GM18909 (cell line): ENCODE data around the gene KDM1B.
"Not testable (repeated sequence)": the region's sequence is repeated elsewhere in the genome, so short reads cannot be mapped to it uniquely, and the experiment has no call there.

Source experiments
- ATAC-seq: cut with Tn5 transposase; IDR thresholded peaks from one replicate; pipeline ENCODE4 v1.9.1; 2021; ENCODE audit warnings: mild to moderate bottlenecking; ENCODE audit not compliant: unreplicated experiment, poor library complexity

Gene KDM1B

GRCh38 chr6:18147616-18148015 is 7.6 kb upstream of the KDM1B start:
- ATAC-seq: no peak

DNA sequence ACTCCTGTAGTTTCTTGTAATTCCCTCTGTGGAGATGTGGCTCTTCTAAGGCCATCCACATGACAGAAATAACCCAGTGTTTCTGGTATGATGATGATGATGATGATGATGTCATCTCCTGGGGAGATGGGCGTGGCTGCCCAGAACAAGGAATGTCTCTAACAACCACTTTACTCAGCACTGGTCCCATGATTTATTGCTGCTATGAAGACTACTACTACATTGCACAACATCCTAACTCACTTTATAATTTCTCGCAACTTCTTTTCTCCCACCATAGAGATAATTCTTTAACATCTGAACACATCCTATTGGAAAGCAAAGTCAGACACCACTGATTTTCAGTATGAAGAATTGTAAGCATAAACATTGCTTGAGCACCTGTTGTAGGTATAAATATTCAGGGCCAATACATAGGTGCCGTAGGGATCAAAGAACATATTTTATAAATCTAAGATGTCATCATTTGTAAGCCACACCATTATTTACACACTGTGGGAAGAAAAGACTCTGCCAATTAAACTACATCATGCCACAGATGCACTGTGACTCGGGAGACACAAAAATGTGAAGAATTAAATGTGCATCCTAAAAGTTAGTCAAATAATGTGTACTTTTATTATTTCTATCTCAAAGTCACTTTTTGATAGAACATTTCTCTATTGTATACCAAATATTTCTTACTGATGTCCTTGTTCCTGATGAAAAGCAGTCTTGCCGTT is 6.8 kb upstream of the KDM1B start:
- no peak for ATAC-seq

GRCh38 chr6:18151391-18151790 is 3.8 kb upstream of the KDM1B start:
- not testable (repeated sequence) for ATAC-seq

DNA sequence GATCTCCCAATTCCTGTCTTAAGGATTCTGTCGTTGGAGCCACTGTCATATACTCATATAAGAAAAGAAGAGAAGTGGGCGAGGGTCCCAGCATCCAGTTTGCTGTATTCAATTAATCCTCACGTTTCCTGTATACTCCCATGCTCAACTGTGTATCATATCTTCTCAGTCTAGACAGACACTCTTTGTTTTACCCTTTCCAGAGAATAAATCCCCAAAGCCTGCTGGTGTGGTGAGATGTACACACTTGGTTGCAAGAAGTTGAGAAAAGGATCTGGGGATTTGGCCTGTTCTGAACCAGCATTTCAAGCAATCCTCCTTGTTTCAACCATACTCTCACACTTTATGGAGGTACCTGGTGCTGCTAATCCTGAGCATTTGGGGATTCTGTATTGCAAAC is 3.4 kb upstream of the KDM1B start:
- no peak for ATAC-seq

GRCh38 chr6:18153311-18153703 is 1.9 kb upstream of the KDM1B start:
- ATAC-seq: no peak

GRCh38 chr6:18154507-18155149 is 594 bp upstream of the KDM1B start, which contains the start of gene TPMT:
TSS of gene TPMT (minus strand) at chr6:18155077. CDS start at chr6:18149127, 5,950 bp downstream.
- ATAC-seq: peak; percentile 51

DNA sequence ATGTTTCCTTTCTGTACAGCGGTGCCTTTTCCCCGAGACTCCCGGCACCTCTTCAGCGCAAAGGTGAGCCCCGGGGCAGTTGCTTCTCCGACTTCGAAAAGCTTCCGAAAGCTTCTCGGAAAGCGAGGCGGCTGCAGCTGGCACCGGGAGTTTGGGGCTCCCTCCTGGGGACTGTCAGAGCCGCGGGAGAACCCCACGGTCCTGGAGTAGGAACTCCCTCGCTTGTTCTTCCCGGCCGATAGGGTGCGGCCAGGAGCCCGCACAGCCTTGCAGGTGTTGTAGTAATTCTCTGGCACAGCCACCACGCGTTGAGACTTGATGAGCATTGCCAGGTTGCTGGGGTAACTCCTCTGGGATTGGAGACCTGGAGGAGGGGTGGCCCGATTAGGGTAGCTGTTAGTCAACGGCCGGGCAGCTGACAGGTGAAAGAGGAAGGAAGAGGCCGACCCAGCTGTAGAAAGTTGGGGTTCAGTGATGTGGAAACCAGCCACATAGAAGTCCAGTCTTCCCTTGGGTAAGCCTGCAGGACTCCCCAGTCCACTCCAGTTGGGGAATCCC is 721 bp downstream of the KDM1B start:
- peak; percentile 39 for ATAC-seq

DNA sequence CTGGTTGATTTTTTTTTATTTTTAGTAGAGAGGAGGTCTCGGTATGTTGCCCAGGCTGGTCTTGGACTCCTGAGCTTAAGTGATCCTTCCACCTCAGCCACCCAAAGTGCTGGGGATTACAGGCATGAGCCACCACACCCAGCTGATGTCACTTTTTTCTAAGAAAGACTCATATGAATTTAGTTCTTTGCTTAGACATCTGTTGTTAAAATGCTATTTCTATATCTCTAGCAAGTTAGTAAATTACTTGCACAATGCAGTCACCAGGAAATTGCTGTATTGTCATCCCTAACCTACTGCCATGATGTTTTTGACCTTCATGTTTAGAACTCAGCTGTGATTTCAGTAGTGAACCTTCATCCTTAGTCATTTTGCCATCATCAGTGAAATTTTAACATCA is 5.7 kb downstream of the KDM1B start:
- no peak for ATAC-seq

DNA sequence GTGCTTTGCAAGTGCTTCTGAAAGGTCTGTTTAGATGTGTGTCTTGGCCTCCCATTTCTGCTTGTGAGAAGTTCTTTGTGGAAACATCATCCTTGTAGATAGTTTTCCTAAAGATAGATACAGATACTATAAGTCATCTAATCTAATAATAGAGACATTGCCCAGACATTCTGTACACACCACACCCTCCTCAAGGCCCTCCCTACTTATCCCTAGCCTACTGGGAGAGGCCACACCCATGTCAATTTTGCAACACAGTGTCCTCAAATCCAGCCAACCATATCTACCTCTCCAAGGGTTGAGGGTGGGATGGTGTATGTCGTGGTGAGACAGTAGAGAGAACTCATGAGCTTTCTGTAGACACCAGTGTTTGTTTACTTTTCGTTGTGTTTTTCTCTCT is 6.2 kb downstream of the KDM1B start:
- no peak for ATAC-seq

DNA sequence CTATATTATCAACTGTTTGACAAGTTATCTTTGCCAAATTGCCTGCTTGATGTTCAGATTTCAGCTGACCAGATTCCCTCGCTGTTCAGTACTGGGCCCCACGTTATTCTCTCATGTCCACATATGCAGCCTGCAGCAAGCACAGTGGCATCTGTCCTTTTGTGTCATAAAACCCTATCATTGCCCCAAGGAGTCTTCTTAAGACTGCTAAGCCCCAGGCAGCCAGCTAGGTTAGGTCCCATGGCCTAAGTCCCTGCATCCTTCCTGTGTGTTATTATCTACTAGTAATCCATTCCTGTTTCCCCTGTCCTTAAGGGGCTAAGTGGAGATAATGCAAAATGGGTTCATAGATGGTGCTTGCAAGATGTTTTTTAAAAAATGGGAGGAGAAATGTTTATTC is 7.2 kb downstream of the KDM1B start:
- no peak for ATAC-seq

GRCh38 chr6:18165751-18166150 is 10.5 kb downstream of the KDM1B start:
- ATAC-seq: no peak

DNA sequence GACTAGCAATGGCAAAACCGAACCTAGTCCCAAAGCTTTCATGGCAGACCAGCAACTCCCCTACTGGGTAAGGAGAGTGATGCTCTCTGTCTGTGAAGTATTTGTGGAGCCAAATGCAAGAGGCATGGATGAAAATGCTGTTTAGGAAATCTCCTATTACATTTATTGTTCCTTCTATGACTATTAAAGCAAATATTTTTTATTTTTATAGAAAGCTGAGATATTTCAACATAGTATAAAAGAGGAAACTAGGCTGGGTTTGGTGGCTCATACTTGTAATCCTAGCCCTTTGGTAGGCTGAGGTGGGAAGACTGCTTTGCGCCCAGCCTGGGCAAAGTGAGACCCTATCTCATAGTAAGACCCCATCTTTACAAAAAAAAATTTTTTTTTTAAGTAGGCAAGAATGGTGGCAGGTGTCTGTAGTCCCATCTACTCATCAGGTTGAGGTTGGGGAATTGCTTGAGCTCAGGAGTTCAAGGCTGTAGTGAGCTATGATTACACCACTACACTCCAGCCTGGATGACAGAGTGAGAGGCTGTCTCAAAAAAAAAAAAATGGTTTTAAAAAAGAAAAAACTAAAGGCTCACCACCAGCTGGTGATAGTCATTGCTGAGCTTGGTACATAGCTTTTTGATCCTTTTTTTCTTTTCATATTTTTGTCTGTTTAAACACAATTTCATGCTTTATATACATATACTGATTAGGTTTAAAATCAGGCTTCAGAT is 11.3 kb downstream of the KDM1B start:
- no peak for ATAC-seq

DNA sequence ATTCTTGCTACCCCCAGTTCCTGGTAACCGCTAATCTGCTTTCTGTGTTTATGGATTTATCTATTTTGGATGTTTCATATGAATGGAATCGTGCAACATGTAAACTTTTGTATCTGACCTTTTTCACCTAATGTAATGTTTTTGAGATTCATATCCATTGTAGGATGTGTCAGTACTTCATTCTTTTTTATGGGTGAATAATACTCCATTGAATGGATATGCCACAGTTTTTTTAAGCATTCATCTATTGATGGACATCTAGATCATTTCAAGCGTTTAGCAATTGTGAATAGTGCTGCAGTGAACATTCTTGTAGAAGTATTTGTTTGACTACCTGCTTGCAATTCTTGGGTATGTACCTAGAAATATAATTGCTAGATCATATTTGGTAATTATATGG is 13.0 kb downstream of the KDM1B start:
- ATAC-seq: no peak

DNA sequence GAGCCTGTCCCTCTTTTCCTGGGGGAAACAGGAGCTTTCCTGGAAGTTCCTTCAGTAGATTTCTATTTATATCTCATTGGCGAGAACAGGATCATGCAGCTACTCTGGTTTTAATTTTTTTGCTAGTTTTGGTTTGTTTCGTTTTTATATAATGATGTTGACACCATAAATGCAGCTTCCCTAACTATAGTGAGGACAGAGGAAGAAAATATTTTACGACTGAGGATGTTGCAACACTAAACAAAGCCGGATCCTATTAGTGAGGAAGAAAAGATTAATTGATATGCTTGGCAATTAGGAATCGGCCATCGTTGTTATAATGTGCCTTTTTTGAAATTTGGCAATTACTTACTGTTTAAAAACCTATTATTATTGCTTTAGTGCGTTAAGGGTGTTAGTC is 16.6 kb downstream of the KDM1B start:
- no peak for ATAC-seq

GRCh38 chr6:18176198-18176597 is 21.0 kb downstream of the KDM1B start:
- not testable (repeated sequence) for ATAC-seq

DNA sequence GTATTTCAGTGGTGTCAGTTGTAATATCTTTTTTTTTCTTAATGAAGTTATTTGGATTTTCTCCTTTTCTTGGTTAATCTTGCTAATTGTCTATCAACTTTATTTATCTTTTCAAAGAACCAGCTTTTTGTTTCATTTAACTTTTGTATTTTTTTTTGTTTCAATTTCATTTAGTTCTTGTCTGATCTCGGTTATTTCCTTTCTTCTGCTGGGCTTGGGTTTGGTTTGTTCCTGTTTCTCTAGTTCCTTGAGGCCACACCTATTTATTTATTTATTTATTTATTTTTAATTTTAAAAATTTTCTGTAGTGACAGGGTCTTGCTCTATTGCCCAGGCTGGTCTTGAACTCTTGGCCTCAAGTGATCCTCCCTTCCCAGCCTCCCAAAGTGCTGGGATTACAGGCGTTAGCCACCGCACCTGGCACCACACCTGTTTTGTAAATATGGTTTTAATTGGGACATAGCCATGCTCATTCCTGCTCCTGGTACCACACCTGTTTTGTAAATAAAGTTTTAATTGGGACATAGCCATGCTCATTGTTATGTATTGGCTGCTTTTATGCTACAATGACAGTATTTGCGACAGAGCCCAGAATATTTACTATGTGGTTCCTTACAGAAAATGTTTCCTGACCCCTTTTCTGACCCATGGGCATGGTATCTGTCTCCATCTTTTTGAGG is 22.2 kb downstream of the KDM1B start:
- no peak for ATAC-seq

GRCh38 chr6:18178960-18179615 is 23.9 kb downstream of the KDM1B start:
- no peak for ATAC-seq

DNA sequence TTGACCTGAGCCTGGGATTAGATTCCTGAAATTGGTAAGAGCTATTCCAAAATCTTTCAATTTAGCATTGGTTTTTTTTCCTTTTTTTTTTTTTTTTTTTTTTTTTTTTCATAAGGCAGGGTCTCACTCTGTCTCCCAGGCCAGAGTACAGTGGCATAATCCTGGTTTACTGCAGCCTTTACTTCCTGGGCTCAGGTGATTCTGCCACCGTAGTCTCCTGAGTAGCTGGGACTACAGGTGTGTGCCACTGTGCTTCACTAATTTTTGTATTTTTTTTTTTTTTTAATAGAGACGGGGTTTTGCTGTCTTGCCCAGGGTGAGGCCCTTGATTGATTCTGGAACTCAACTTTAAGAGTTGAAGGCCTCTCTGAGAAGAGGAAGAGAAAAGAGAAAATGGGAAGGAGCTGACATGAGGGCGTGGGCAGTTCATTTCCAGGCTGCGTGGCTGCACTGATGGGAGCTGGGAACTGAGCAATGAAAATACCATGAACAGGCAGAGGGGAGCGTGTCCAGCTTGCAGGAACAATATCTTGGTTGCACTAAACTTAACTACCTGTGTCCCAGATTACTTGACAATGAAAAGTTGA is 24.6 kb downstream of the KDM1B start:
- ATAC-seq: no peak

DNA sequence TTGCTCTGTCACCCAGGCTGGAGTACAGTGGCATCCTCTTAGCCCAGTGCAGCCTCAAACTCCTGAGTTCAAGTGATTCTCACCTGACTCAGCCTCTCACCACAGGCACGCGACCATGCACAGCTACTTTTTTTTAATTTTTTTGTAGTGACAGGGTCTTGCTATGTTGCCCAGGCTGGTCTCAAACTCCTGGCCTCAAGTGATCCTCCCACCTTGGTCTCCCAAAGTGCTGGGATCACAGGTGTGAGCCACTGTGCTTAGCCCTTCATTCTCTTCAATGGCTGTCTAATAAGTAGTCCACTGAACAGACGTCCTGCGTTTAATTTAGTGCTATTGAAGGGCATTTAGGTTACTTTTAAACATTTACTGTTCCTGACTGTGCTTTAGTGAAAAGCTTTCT is 27.3 kb downstream of the KDM1B start:
- no peak for ATAC-seq

DNA sequence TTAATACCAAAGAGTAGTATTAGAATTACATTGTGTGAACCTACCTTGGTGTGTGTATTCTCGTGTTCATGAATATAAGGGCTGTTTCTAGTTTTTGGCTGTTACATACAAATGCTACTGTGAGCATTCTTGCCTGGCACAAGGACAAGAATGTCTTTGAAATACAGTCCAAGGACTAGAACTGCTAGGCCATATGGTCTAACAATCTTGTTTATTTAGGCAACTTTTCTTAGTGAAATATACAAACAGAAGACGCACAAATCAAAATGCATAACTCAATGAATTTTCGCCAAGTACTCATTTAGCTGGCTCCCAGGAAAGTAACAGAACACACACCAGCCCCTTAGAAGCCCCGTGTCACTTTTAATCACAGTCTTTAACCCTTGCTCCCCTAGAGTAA is 28.5 kb downstream of the KDM1B start:
- no peak for ATAC-seq
